Fibroblast of pulmonary artery (primary cell): Measurements from ENCODE around the gene PLA2G12B.

Experiments
- DNase-seq: peaks from one replicate; pipeline ENCODE4 v3.0.0-alpha.2; 2010; ENCODE audit warnings: low read depth
- H3K4me3 ChIP-seq: replicated peaks from 2 replicates; pipeline ENCODE4 v1.5.1; 2011; ENCODE audit warnings: low read depth, mild to moderate bottlenecking, control low read depth, low read length, moderate library complexity
- CTCF ChIP-seq: IDR thresholded peaks from 2 replicates; pipeline ENCODE4 v1.5.1; 2011; ENCODE audit warnings: mild to moderate bottlenecking, control low read depth, low read length, inconsistent platforms; ENCODE audit errors: missing control alignments

The PLA2G12B gene

DNA sequence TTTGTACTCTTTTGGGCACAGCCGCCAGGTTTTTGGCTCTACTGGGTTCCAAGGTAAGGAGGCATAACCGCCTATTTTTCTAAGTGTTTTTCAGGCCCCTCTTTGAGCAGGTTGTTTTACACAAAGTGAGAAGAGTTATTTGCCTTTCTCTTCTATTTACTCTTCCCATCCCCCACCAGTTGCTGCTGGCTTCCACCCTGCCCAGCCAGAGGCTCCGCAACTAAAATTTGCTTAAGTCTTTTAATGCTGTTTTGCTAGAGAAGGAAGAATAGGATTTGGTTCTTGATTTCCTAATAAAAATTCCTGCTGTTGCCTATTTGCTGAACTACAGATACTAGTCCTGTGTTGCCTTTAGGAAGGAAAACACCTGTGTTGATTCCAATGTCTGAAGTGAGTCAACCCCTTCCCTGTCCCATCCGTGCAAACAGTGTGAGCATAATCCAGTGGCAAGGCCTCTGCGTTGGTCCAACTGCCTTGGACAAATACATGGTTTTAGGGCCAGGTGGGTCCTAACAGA lies 1.9 kb downstream of the PLA2G12B start:
- no peak for TF ChIP-seq CTCF
- H3K4me3 ChIP-seq: no peak overlapping the region
- no peak for DNase-seq

DNA sequence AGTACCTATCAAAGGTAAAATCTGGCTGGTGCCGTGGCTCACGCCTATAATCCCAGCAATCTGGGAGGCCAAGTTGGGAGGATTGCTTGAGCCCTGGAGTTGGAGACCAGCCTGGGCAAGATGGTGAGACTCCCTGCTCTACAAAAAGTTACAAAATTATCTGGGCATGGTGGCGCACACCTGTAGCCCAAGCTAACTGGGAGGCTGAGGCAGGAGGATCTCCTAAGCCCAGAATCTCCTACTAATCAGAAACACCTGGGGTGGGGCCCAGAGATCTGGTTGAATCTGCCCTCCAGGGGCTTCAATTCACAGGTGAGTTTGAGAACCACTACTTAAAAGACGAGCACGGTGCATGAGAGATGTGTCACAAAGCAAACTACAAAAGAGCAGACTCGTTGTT lies 2.4 kb downstream of the PLA2G12B start:
- DNase-seq: no peak
- no peak overlapping the region for H3K4me3 ChIP-seq
- TF ChIP-seq CTCF: no peak

DNA sequence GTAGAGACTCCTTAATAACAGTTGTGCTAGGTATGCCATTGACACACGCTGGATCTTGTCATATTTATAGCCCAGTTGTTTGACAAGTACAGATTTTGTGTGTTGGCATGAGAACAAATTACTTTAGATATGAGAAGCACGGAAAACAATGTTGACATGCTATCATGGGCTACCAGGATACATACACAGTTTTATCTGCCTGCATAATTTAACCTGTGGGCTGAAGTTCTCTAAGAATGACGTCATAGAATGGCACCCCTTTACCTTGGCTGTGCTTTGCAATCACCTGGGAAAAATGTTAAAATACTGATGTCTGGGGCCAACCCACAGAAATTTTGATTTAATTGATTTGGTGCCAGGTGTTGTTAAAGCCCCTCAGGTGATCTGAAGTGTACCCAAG lies 2.8 kb downstream of the PLA2G12B start:
- no peak for TF ChIP-seq CTCF
- no peak for DNase-seq
- no peak overlapping the region for H3K4me3 ChIP-seq

DNA sequence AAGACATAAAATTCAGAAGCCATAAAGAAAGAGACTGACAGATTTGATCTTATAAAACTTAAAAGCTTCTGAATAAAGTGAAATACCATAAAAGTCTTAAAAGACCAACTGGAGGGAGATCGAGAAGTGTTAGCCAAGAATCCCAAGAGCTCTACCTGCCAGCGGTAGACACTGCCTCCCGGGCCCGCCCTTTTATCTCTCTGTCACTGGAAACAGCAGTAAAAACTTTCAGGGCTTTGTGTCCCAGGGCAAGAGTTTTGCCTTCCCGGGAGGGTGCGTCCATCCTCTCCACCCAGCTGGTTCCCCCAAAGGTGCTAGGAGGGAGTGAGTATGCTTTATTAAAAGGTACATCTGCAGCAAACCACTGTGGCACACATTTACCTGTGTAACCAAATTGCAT lies 5.8 kb downstream of the PLA2G12B start:
- H3K4me3 ChIP-seq: no peak overlapping the region
- TF ChIP-seq CTCF: no peak
- no peak for DNase-seq

DNA sequence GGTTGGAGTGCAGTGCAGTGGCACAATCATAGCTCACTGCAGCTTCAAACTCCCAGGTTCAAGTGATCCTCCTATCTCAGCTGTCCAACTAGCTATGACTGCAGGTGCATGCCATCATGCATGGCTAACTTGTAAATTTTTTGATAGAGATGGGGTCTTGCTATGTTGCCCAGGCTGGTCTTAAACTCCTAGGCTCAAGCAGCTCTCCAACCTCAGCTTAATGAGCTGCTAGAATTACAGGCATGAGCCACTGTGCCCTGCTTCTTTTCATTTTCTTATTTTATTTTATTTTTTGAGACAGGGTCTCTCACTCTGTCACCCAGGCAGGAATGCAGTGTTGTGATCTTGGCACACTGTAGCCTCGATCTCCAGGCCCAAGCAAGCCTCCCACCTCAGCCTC lies 7.6 kb downstream of the PLA2G12B start:
- TF ChIP-seq CTCF: no peak
- no peak overlapping the region for H3K4me3 ChIP-seq
- DNase-seq: no peak

GRCh38 chr10:72943498-72944234 lies 10.9 kb downstream of the PLA2G12B start:
- H3K4me3 ChIP-seq: no peak overlapping the region
- DNase-seq: no peak
- TF ChIP-seq CTCF: no peak

- no peak for TF ChIP-seq CTCF
- DNase-seq: peak; percentile 9
- H3K4me3 ChIP-seq: no peak overlapping the region
These were observed 19.2 kb downstream of the PLA2G12B start for GRCh38 chr10:72935361-72935760.
